M059J (cell line): Measurements from ENCODE around the gene MEOX2. TPM values are rescaled to one million over a fixed set of nuclear protein-coding genes. Genes with fewer than 3 reads are reported as not detected.
A peak's percentile ranks its signal among the peaks of the same experiment; 100 is the strongest.

Source experiments
- DNase-seq: peaks from one replicate; pipeline ENCODE4 v3.0.0-alpha.2; 2012; ENCODE audit warnings: low read depth
- total RNA-seq: library from RNA; depleted of rRNA; stranded (reverse); fragments of >200 nt; shearing (Covaris generic); gene quantifications from 2 replicates; pipeline ENCODE4 v1.2.3, GENCODE V29; 2014

Gene MEOX2
- total RNA-seq, 1 experiment from 2014 or later: not detected

GRCh38 chr7:15681186-15681585, 5.3 kb downstream of the MEOX2 start:
- no peak for DNase-seq

GRCh38 chr7:15680446-15680845, 6.0 kb downstream of the MEOX2 start:
- DNase-seq: no peak

GRCh38 chr7:15679306-15679705, 7.2 kb downstream of the MEOX2 start:
- DNase-seq: no peak

- DNase-seq: no peak
Observed at GRCh38 chr7:15678653-15679052, 7.8 kb downstream of the MEOX2 start.

GRCh38 chr7:15675379-15675778, 11.1 kb downstream of the MEOX2 start:
- DNase-seq: no peak

GRCh38 chr7:15674586-15674985, 11.9 kb downstream of the MEOX2 start:
- DNase-seq: no peak

- no peak for DNase-seq
Observed at GRCh38 chr7:15669443-15670090, 16.9 kb downstream of the MEOX2 start.

- DNase-seq: no peak
Observed at GRCh38 chr7:15667991-15668390, 18.5 kb downstream of the MEOX2 start.

GRCh38 chr7:15662451-15662850, 24.0 kb downstream of the MEOX2 start:
- no peak for DNase-seq

GRCh38 chr7:15658247-15658646, 28.2 kb downstream of the MEOX2 start:
- no peak for DNase-seq

- no peak for DNase-seq
Observed at GRCh38 chr7:15652776-15653290, 33.6 kb downstream of the MEOX2 start.

GRCh38 chr7:15651693-15652092, 34.8 kb downstream of the MEOX2 start:
- no peak for DNase-seq

GRCh38 chr7:15650787-15651186, 35.7 kb downstream of the MEOX2 start:
- DNase-seq: no peak

GRCh38 chr7:15648461-15648961, 38.0 kb downstream of the MEOX2 start:
- DNase-seq: peak; percentile 22

- DNase-seq: no peak
Observed at GRCh38 chr7:15647309-15647708, 39.2 kb downstream of the MEOX2 start.

- DNase-seq: peak; percentile 75
Observed at GRCh38 chr7:15643000-15643705, 43.3 kb downstream of the MEOX2 start.

- peak; percentile 36 for DNase-seq
Observed at GRCh38 chr7:15628876-15629275, 57.6 kb downstream of the MEOX2 start.

- DNase-seq: no peak
Observed at GRCh38 chr7:15626041-15626440, 60.4 kb downstream of the MEOX2 start.

- no peak for DNase-seq
Observed at GRCh38 chr7:15625466-15625865, 61.0 kb downstream of the MEOX2 start.

- DNase-seq: no peak
Observed at GRCh38 chr7:15621468-15621867, 65.0 kb downstream of the MEOX2 start.

GRCh38 chr7:15620491-15621185, 65.8 kb downstream of the MEOX2 start:
- DNase-seq: no peak

- no peak for DNase-seq
Observed at GRCh38 chr7:15618275-15618674, 68.2 kb downstream of the MEOX2 start.

- no peak for DNase-seq
Observed at GRCh38 chr7:15612205-15612604, 74.3 kb downstream of the MEOX2 start.
